Rectal smooth muscle tissue (tissue), 1 donor: ENCODE measurements around the gene PYGM.

Experiments
- H3K27ac ChIP-seq: one replicate; pipeline ENCODE4 v1.7.0; 2013; ENCODE audit warnings: low read depth, low read length, inconsistent platforms
- H3K27me3 ChIP-seq: one replicate; pipeline ENCODE4 v1.7.0; 2013; ENCODE audit warnings: low read length; ENCODE audit not compliant: control insufficient read depth, insufficient read depth
- H3K36me3 ChIP-seq: one replicate; pipeline ENCODE4 v1.7.0; 2013; ENCODE audit warnings: low read length; ENCODE audit not compliant: control insufficient read depth, insufficient read depth
- H3K4me1 ChIP-seq: one replicate; pipeline ENCODE4 v1.7.0; 2013; ENCODE audit warnings: low read length; ENCODE audit not compliant: control insufficient read depth, insufficient read depth
- H3K4me3 ChIP-seq: one replicate; pipeline ENCODE4 v1.7.0; 2013; ENCODE audit warnings: low read length
- H3K9ac ChIP-seq: one replicate; pipeline ENCODE4 v1.7.0; 2013; ENCODE audit warnings: low read length

The PYGM gene

DNA sequence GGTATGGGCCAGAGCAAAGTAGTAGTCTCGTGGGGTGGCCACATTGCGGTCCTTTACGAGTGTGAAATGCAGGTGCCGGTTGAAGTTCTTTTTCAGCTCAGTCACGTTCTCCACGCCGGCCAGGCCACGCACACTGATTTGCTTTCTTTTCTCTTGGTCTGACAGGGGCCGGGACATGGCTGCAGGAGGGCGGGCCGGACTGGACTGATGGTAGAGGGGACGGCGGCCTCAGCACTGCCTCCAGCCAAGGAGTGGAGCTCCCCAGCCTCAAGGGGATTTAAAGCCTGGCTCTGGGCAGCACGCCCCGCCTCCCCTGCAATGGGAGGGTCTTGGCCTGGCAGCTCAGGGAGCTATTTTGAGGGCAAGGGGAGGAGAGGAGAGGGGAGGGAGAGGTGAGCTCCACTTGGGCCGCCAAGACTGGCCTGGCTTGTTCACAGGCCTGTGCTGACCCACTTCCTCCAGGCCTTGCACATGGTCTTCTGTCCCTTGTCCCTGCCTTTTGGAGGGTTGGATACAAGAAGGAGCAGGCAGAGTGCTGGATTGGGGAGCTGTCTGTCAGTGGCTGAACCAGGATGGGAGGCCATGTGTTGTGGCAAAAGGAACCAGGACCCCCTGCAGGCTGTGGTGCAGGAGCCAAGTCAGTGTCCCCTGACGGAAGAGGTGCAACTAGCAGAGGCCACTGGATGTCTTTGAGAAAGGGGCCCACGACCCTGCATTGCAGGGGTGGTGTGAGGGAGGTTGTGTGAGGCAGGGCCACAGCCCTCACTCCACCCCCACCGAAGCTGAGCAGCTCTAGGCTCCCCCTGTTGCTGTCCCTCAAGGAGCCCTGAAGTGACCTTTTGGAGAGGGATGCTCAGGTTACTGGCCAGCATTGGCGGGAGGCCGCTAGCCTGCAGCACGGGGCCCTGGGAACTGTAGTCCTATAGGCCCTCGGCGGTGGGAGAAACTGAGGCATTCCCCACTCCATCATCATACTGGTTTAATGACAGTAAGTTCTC, at the start of gene PYGM:
PYGM (minus strand) TSS at position 253 of the 998 bp plus-strand sequence; CDS start at position 177, 76 bp downstream.
- Histone ChIP-seq H3K27ac (peak within 1 kb of the TSS; percentile 87), H3K9ac (no peak within 1 kb of the TSS), H3K36me3 (peaks cover 15% of the 10 kb centered on the region), H3K4me3 (peak within 1 kb of the TSS; percentile 60), H3K4me1 (peaks cover 51% of the 10 kb centered on the region), H3K27me3 (no peaks in the 10 kb centered on the region)

DNA sequence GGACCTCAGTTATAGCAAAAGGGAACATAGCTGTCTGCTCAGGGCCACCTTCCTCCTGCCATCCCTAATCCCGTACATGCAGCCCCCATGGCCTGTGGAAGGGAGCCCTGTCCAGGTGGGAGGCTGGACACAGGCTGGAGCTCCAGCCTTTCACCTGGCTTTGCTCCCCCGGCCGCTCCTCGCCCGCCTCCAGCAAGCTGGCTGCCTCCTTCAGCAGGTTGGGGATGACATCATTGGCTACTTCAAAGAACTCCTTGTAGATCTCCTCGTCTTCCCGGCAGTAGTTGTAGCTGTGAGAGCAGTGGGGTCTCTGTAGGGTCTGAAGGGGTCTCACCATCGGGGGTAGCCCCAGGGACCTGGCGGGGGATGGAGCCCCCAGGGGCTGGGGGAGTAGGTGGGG, 45.7 kb upstream of the PYGM start:
- Histone ChIP-seq H3K27ac (no peak overlapping the region), H3K4me3 (no peak overlapping the region), H3K36me3 (no peaks in the 10 kb centered on the region), H3K4me1 (peaks cover 7% of the 10 kb centered on the region), H3K9ac (no peak overlapping the region), H3K27me3 (no peaks in the 10 kb centered on the region)

DNA sequence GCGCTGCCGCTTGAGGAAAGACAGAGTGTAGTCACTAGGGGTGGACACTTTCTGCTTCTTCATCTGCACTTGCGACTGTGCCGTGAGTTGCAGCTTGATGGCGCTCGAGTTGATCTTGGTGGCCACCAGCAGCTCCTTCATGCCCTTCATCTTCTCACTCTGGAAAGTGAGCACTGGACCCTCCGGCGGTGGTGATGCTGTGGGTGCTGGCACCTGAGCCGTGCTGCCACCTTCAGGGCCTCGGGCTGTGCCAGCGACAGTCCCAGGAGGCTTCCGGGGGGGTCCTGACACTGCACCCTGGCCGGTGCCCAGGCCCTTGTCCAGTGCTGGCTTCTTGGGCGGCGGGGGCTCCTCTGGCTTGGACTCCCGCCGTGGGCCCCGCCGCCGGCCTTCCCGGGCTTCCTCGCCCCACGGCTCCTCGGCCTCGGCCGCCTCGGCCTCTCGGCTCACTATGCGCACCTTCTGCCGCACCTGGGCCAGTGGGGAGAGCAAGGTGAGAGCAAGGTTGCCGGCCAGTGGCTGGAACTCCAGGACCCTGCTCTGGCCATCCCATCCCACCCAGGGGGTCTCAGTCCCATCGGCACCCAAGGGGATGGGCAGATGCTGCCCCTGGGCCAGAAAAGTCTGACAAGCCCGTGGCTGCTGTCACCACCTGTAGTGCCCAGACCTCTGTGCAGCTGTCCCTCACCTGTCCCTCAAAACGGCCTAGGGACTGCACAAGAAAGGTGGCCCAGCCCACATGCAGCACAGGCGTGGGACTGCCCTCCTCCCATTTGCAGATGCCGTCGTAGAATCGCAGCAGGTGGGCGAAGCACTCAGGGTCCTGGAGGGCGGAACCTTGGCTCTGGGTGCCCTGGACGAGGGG, 44.8 kb upstream of the PYGM start:
- peaks cover 6% of the 10 kb centered on the region for H3K4me1 ChIP-seq
- H3K27me3 ChIP-seq, result no peaks in the 10 kb centered on the region
- no peaks in the 10 kb centered on the region for H3K36me3 ChIP-seq
- H3K9ac ChIP-seq, result no peak overlapping the region
- H3K4me3 ChIP-seq, result no peak overlapping the region
- no peak overlapping the region for H3K27ac ChIP-seq

DNA sequence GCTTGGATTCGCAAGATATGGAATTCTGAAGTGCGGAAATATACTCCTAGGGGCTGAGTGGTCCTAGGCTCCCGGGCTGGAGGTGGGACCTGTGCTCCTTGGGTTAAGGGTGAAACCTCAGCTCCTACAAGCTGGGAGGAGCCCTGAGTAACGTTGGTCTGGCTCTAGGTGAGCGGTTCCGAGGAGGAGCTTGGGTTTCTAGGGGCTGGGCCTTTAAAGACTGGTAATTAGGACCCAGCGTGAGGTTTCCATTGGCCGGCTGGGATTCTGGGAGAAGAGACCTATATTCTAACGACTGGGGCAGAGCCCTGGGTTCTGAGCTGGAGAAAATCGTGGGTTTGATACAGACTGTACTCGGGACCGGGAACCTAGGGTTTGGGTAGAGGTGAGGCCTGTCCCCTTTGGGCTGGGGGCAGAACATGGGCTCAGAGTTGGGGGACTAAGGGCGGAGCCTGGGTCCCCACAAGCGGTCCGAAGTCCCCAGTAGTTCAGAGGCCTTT, 44.1 kb upstream of the PYGM start:
- no peaks in the 10 kb centered on the region for H3K36me3 ChIP-seq
- peak overlapping the region; percentile 68 for H3K27ac ChIP-seq
- H3K4me1 ChIP-seq, result peaks cover 4% of the 10 kb centered on the region
- no peaks in the 10 kb centered on the region for H3K27me3 ChIP-seq
- H3K9ac ChIP-seq, result no peak overlapping the region
- H3K4me3 ChIP-seq, result peak overlapping the region; percentile 69

DNA sequence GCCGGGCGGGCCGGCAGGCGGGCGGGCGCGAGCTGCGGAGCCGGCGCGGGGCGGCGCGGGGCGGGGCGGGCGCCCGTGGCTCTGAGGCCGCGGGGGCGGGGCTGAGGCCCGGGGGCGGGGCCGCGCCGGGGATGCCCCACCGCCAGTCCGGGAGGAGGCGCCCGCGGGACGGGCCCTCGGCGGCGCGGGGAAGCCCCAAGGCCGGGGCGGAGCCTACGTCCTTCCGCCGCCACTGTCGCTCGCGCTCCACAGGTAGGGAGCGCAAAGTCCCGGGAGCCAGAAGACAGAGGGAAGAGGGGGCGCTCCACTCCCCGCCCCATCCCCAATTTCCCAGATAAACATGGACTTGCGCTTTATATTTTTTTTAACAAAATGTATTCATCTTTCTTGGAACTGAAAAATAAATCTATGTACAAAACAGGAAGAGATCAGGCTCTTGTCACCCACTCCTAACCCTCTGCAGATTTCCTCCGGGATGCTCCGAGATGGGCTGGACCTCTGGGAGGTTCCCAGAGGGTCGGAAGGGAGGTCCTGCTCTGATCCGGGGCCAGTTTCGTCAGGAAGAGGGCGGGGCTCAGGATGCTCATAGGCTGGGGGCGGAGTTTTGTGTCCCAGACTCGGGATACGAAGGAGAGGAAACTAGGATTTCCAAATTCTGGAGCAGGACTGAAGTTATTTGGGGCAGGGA, 43.5 kb upstream of the PYGM start, which contains the start of gene MAP4K2:
MAP4K2 (minus strand) TSS at position 57 of the 688 bp plus-strand sequence. CDS start 65 bp downstream, outside the sequence.
- Histone ChIP-seq H3K9ac (peak within 1 kb of the TSS; percentile 34), H3K27me3 (no peaks in the 10 kb centered on the region), H3K4me1 (peaks cover 4% of the 10 kb centered on the region), H3K4me3 (peak within 1 kb of the TSS; percentile 69), H3K27ac (peak within 1 kb of the TSS; percentile 68), H3K36me3 (no peaks in the 10 kb centered on the region)

DNA sequence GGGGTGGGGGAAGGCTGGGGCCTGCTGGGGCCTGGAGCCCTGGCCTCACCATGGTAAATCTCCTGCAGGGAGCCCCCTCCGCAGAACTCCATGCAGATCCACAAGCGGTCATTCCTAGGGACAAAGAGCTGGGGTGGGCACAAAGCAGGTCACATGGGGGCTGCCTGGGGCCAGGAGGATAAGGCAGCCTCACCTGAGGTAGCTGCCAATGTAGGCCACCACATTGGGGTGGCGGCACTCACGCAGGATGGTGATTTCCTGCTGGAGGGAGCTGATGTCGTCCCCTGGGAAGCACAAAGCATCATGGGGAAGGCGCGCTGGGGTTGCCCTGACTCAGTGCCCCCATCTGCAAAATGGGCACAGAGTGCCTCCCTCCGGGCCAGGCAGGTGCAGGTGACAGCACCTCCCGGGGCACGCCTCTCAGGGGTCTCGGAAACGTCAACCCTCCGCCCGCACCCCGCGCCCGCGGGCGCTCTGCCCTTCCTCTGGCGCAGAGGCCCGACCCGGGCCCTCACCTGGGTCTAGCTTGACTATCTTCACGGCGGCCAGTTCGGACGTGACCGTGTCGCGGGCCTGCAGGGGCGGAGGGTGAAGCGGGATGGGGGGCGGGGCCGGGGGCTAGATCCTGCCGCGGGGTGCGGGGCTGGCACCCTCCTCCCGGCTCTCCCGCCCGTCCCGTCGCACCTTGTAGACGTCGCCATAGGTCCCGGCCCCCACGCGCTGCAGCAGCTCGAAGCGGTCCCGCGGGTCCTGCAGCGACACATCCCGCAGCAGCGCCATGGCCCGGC, 42.8 kb upstream of the PYGM start:
- H3K4me3 ChIP-seq, result peak overlapping the region; percentile 62
- no peaks in the 10 kb centered on the region for H3K27me3 ChIP-seq
- peak overlapping the region; percentile 59 for H3K27ac ChIP-seq
- no peaks in the 10 kb centered on the region for H3K36me3 ChIP-seq
- H3K9ac ChIP-seq, result peak overlapping the region; percentile 21
- H3K4me1 ChIP-seq, result peaks cover 4% of the 10 kb centered on the region

DNA sequence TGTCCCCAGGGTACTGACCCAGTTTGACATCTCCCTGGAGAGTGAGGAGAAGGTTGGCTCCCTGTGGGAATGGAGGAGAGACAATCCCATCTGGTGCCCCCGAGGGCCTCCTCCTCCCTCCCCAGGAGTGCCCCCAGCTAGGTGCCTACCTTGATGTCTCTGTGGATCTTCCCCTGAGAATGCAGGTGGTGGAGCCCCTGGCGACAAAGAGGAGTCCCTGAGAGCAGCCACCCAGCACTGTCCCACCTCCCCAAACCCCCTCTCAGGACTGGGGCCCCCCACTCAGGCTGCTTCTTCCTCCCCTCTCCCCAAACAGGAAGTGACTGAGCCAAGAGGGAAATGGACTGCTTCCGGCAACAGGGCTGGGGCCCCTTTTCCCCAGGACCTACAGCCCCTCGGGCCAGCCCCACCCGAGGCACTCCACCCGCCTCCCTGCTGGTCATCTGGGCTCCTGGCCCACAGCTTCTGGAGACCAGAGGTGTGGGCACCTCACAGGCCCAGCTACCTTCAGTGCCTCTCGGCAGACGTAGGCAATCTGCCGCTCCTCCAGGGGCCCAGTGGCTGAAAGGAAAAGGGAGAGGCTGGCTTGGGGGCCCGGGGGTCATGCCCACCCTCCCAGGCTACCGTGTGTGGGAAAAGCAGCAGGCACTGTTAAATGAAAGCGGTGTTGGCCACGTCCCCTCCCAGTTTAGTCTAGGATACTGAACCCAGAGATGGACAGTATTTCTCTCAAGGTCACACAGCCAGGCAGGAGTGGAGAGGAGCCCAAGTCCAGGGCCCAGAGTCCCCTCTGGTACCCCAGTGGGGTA, 42.0 kb upstream of the PYGM start:
- H3K27ac ChIP-seq, result peak overlapping the region; percentile 59
- no peak overlapping the region for H3K9ac ChIP-seq
- peaks cover 4% of the 10 kb centered on the region for H3K4me1 ChIP-seq
- H3K27me3 ChIP-seq, result no peaks in the 10 kb centered on the region
- peak overlapping the region; percentile 62 for H3K4me3 ChIP-seq
- peaks cover 2% of the 10 kb centered on the region for H3K36me3 ChIP-seq

DNA sequence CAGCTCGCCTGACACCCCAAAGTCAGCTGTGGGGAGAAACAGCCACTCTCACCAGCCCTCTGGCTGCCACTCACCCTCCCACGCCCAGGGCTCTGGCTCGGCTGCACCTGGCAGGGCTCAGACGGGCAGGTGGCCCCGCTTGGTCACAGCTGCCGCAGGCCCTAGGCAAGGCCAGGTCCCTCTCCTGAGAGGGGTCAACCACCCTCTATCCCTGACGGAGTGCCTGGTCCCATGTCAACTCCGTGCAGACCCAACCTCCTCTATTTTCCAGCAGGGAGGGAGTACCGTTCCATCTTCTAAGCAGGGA, 41.3 kb upstream of the PYGM start:
- no peak overlapping the region for H3K9ac ChIP-seq
- H3K36me3 ChIP-seq, result peaks cover 2% of the 10 kb centered on the region
- H3K4me3 ChIP-seq, result no peak overlapping the region
- no peaks in the 10 kb centered on the region for H3K27me3 ChIP-seq
- H3K27ac ChIP-seq, result no peak overlapping the region
- H3K4me1 ChIP-seq, result peaks cover 4% of the 10 kb centered on the region

DNA sequence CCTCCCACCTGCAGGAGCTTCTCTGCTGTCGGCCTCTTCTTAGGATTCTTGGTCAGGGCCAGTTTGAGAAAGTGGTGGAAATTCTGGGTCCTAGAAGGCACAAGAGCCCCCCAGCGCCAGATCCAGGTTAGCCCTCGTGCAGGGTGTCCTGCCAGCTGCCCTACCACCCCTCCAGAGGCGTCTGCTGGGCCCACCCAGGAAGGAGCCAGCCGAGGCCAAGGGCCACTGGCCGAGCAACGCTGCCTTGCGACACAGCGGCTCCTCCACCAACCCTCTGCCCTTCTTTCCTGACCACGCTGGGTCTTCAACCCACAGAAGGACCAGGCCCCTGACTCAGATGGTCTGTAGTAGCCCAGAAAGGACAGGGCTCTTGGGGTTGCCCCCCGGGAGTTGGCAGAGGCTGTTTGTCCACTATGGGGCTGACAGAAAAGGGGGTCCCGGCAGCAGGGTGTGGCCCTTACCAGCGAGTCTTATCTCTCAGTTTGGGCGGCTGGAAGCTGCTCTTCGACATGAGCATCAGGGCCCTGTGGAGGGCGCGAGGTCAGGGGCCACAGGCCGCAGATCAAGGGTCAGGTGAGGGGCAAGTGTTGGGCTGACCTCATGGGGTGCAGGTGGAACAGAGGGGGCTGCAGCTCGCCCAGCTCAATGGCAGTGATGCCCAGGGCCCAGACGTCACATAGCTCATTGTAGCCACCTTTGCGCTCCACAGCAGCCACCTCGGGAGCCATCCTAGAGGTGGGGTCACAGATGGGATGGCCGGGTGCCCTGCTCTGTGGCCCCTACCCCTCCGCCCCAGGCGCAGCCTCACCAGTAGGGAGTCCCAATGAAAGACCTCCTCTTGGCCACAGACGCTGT, 40.8 kb upstream of the PYGM start:
- Histone ChIP-seq H3K27ac (no peak overlapping the region), H3K4me3 (no peak overlapping the region), H3K27me3 (no peaks in the 10 kb centered on the region), H3K9ac (no peak overlapping the region), H3K36me3 (peaks cover 2% of the 10 kb centered on the region), H3K4me1 (peaks cover 4% of the 10 kb centered on the region)

DNA sequence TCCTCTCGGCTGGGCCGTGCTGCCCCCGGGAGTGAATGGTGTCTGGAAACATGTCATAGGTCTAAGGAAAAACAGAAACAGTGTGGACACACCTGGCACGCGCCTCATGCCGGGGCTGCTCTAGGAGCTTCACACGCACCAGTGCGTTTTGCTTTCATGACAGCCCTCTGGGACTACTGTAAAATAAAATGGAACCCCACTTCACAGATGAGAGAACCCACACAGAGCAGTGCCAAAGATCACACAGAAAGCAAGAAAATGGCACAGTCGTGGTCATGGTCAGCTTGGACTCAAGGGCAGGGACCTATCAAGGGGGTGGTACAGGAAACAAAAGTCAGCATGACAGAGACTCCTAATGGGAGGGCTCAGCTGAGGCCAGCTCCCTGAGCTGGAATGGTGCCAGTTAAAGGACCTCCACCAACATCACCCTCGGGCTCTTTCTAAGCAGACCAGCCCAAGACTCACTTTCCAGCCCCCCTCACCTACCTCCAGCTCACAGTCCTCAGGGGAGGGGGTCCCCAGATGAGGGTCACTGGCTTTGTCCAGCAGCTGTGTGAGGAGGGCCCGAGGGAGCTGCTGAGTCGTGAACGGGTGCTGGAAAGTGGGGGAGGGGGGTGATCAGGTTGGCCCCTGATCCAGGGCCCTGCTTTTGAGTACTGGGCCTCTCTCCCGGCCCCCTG, 40.0 kb upstream of the PYGM start:
- no peak overlapping the region for H3K4me3 ChIP-seq
- no peak overlapping the region for H3K9ac ChIP-seq
- H3K27me3 ChIP-seq, result no peaks in the 10 kb centered on the region
- H3K4me1 ChIP-seq, result peaks cover 4% of the 10 kb centered on the region
- no peak overlapping the region for H3K27ac ChIP-seq
- H3K36me3 ChIP-seq, result peaks cover 2% of the 10 kb centered on the region
